Mesenchymal stem cell (in vitro differentiated cells and primary cell): ENCODE results near the gene MRPL55.

Experiments
- DNase-seq: peaks from one replicate; pipeline ENCODE4 v3.0.0-alpha.2; 2013
- H2AFZ ChIP-seq: one replicate; pipeline ENCODE4 v1.6.1; 2013; ENCODE audit warnings: low read depth, mild to moderate bottlenecking, control low read depth, inconsistent platforms, low read length, moderate library complexity
- H2AK5ac ChIP-seq: 2 replicates; pipeline ENCODE4 v1.6.1; 2013; ENCODE audit warnings: low read length, moderate library complexity, mild to moderate bottlenecking, inconsistent platforms; ENCODE audit not compliant: severe bottlenecking
- H2BK120ac ChIP-seq: one replicate; pipeline ENCODE4 v1.6.1; 2013; ENCODE audit warnings: low read depth, mild to moderate bottlenecking, inconsistent platforms, low read length, moderate library complexity
- H2BK12ac ChIP-seq, 2 experiments: one replicate each; pipeline ENCODE4 v1.6.1; 2013; ENCODE audit warnings: inconsistent platforms in 2 of 2, low read length in 2 of 2, mild to moderate bottlenecking in 2 of 2, moderate library complexity in 2 of 2, control low read depth in 1 of 2
- H2BK15ac ChIP-seq: one replicate; pipeline ENCODE4 v1.6.1; 2013; ENCODE audit warnings: mild to moderate bottlenecking, low read depth, inconsistent platforms; ENCODE audit not compliant: poor library complexity, severe bottlenecking
- H2BK5ac ChIP-seq: 2 replicates; pipeline ENCODE4 v1.6.1; 2013; ENCODE audit warnings: low read depth, mild to moderate bottlenecking, low read length, control low read depth, inconsistent platforms; ENCODE audit not compliant: poor library complexity, severe bottlenecking
- H3K14ac ChIP-seq, 2 experiments: one replicate each; pipeline ENCODE4 v1.6.1; 2013; ENCODE audit warnings: inconsistent platforms in 2 of 2, low read length in 2 of 2, control low read depth in 1 of 2, mild to moderate bottlenecking in 1 of 2, moderate library complexity in 1 of 2
- H3K18ac ChIP-seq, 2 experiments: one replicate each; pipeline ENCODE4 v1.6.1; 2013; ENCODE audit warnings: inconsistent platforms in 2 of 2, low read length in 2 of 2, control low read depth in 1 of 2, low read depth in 1 of 2, mild to moderate bottlenecking in 1 of 2
- H3K23ac ChIP-seq, 2 experiments: one replicate each; pipeline ENCODE4 v1.6.1; 2013; ENCODE audit warnings: inconsistent platforms in 2 of 2, low read length in 2 of 2, mild to moderate bottlenecking in 2 of 2, moderate library complexity in 2 of 2, control low read depth in 1 of 2
- H3K27ac ChIP-seq: 2 replicates; pipeline ENCODE4 v1.5.1; 2013; ENCODE audit warnings: mild to moderate bottlenecking, moderate library complexity, low read length, control low read depth, inconsistent platforms; ENCODE audit not compliant: poor library complexity, severe bottlenecking
- H3K27me3 ChIP-seq, 2 experiments: 2 replicates each; pipeline versions ENCODE4 v1.6.1 to v1.7.0; 2013; ENCODE audit warnings: low read length in 2 of 2, mild to moderate bottlenecking in 2 of 2, moderate library complexity in 2 of 2, control low read depth in 1 of 2, inconsistent platforms in 1 of 2; ENCODE audit not compliant: control insufficient read depth in 1 of 2, insufficient read depth in 1 of 2
- H3K36me3 ChIP-seq, 2 experiments: 2 replicates each; pipeline versions ENCODE4 v1.6.1 to v1.7.0; 2013; ENCODE audit warnings: low read length in 2 of 2, control low read depth in 1 of 2, inconsistent platforms in 1 of 2, low read depth in 1 of 2, mild to moderate bottlenecking in 1 of 2; ENCODE audit not compliant: insufficient read depth in 2 of 2, control insufficient read depth in 1 of 2
- H3K4ac ChIP-seq, 2 experiments: one replicate each; pipeline ENCODE4 v1.6.1; 2013; ENCODE audit warnings: inconsistent platforms in 2 of 2, low read length in 2 of 2, mild to moderate bottlenecking in 2 of 2, moderate library complexity in 2 of 2, control low read depth in 1 of 2, low read depth in 1 of 2
- H3K4me1 ChIP-seq: 2 replicates; pipeline ENCODE4 v1.6.1; 2013; ENCODE audit warnings: low read depth, low read length, control low read depth; ENCODE audit not compliant: control insufficient read depth, insufficient read depth
- H3K4me2 ChIP-seq: 2 replicates; pipeline ENCODE4 v1.6.1; 2013; ENCODE audit warnings: low read length, mild to moderate bottlenecking, inconsistent platforms; ENCODE audit not compliant: poor library complexity, severe bottlenecking
- H3K4me3 ChIP-seq, 2 experiments: 2 replicates each; pipeline versions ENCODE4 v1.5.1 to v1.7.0; 2013; ENCODE audit warnings: low read length in 2 of 2, mild to moderate bottlenecking in 2 of 2, control low read depth in 1 of 2, low read depth in 1 of 2; ENCODE audit not compliant: insufficient read depth in 1 of 2
- H3K79me1 ChIP-seq: replicated peaks from 2 replicates; pipeline ENCODE4 v1.6.1; 2013; ENCODE audit warnings: mild to moderate bottlenecking, control low read depth, low read length, inconsistent platforms; ENCODE audit not compliant: poor library complexity, severe bottlenecking
- H3K9ac ChIP-seq: 2 replicates; pipeline ENCODE4 v1.7.0; 2013; ENCODE audit warnings: mild to moderate bottlenecking, low read length, moderate library complexity
- H3K9me3 ChIP-seq: 2 replicates; pipeline ENCODE4 v1.7.0; 2013; ENCODE audit warnings: mild to moderate bottlenecking, low read length; ENCODE audit not compliant: control insufficient read depth
- H4K8ac ChIP-seq: one replicate; pipeline ENCODE4 v1.6.1; 2013; ENCODE audit warnings: inconsistent platforms, mild to moderate bottlenecking, low read length, moderate library complexity
- H4K91ac ChIP-seq: one replicate; pipeline ENCODE4 v1.6.1; 2013; ENCODE audit warnings: mild to moderate bottlenecking, low read length, inconsistent platforms
- WGBS: methylation state at CpG from one replicate; pipeline ENCODE4 v1.1.7; 2013; ENCODE audit warnings: mixed read lengths; 5-methylcytosine and 5-hydroxymethylcytosine counted together

Gene MRPL55

GRCh38 chr1:228089519-228090380 is 19.3 kb downstream of the MRPL55 start:
- Histone ChIP-seq H3K4ac (no peak overlapping the region), H3K27me3 (no peaks in the 10 kb centered on the region), H2AK5ac (no peak overlapping the region), H3K27ac (no peak overlapping the region), H4K8ac (no peak overlapping the region), H3K79me1 (no peaks in the 10 kb centered on the region), H3K23ac (no peak overlapping the region), H2BK12ac (no peak overlapping the region), H2BK15ac (no peak overlapping the region), H2BK5ac (no peak overlapping the region), H3K9ac (peak overlapping the region; percentile 26), H3K4me1 (peaks cover 56% of the 10 kb centered on the region), H3K9me3 (peaks cover 6% of the 10 kb centered on the region), H4K91ac (no peak overlapping the region), H3K18ac (no peak overlapping the region), H3K36me3 (peaks cover 48 to 52% of the 10 kb centered on the region in 2 experiments), H2AFZ (no peak overlapping the region), H3K4me2 (no peak overlapping the region), H3K14ac (no peak overlapping the region), H2BK120ac (no peak overlapping the region), H3K4me3 (peak overlapping the region in 1 of 2 experiments; percentile 22)
- no peak for DNase-seq
- 96% methylated on average over 12 of the region's 12 CpGs for WGBS

DNA sequence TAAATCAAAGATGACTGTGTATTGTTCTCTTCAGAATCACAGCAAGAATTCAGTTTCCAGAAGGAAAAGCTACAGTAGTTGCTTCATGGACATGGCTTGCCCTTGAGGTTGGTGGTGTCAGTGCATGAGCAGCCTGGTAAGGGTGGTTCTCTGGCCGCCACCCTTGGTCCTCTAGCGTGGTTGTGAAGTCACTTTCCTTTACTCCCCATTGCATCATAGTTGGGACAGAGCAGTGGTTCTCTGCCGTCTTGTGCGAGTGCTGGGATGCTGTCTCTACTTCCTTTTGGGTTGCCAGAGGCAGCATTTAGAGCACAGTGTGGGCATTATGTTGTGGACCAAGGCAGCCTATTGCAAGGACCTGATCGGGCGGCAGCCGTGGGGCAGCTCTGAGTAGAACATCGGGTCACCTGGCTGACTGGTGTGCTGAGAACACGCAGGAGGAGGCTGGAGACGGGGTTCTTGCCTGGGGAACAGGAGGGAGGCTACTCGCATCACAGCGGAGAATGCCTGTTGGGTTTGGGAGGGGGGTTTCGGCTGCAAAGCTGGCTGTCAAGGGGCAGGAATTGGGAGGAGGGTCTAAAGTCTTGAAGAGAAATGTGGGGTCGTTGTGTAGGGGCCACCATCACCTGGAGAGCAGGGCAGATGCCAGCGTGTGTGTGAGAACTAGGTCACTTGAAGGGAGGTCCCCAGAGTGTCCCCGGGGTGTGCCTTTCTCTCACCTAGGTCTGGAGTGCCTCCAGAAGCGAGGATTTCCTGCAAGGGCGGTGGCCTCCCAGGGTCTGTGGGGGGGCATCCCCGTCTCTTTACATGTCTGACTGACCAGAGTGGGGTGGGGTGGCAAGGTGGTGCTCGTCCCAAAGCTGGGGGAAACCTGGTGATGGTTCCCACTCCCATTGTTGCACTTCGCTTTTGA is 20.3 kb downstream of the MRPL55 start:
- H2BK15ac ChIP-seq = no peak overlapping the region
- H3K4me1 ChIP-seq = peaks cover 56% of the 10 kb centered on the region
- H3K4me3 ChIP-seq = peak overlapping the region in 1 of 2 experiments; percentile 15
- no peak overlapping the region for H3K4me2 ChIP-seq
- H3K27ac ChIP-seq = no peak overlapping the region
- H3K9ac ChIP-seq = peak overlapping the region; percentile 69
- H3K79me1 ChIP-seq = no peaks in the 10 kb centered on the region
- H3K14ac ChIP-seq = no peak overlapping the region
- WGBS = 95% methylated on average over 21 of the region's 21 CpGs
- H2AFZ ChIP-seq = no peak overlapping the region
- H2BK5ac ChIP-seq = no peak overlapping the region
- no peaks in the 10 kb centered on the region for H3K9me3 ChIP-seq
- no peak overlapping the region for H3K18ac ChIP-seq
- H2BK120ac ChIP-seq = no peak overlapping the region
- no peak overlapping the region for H2BK12ac ChIP-seq
- H3K4ac ChIP-seq = no peak overlapping the region
- no peak overlapping the region for H4K91ac ChIP-seq
- no peak overlapping the region for H3K23ac ChIP-seq
- no peaks in the 10 kb centered on the region for H3K27me3 ChIP-seq
- peak; percentile 23 for DNase-seq
- peaks cover 40 to 44% of the 10 kb centered on the region in 2 experiments for H3K36me3 ChIP-seq
- no peak overlapping the region for H2AK5ac ChIP-seq
- H4K8ac ChIP-seq = no peak overlapping the region

- H2BK5ac ChIP-seq = no peak overlapping the region
- H2AFZ ChIP-seq = no peak overlapping the region
- H3K4me3 ChIP-seq = peak overlapping the region in 1 of 2 experiments; percentile 55
- H3K14ac ChIP-seq = peak overlapping the region in 1 of 2 experiments; percentile 1
- H2BK12ac ChIP-seq = no peak overlapping the region
- H3K4me1 ChIP-seq = peaks cover 54% of the 10 kb centered on the region
- no peak overlapping the region for H3K18ac ChIP-seq
- H2BK120ac ChIP-seq = no peak overlapping the region
- H2BK15ac ChIP-seq = no peak overlapping the region
- H3K36me3 ChIP-seq = peaks cover 34 to 38% of the 10 kb centered on the region in 2 experiments
- no peaks in the 10 kb centered on the region for H3K9me3 ChIP-seq
- no peaks in the 10 kb centered on the region for H3K79me1 ChIP-seq
- H2AK5ac ChIP-seq = no peak overlapping the region
- peak overlapping the region; percentile 30 for H3K27ac ChIP-seq
- H3K23ac ChIP-seq = peak overlapping the region in 1 of 2 experiments; percentile 77
- DNase-seq = peak; percentile 46
- peak overlapping the region; percentile 69 for H3K9ac ChIP-seq
- no peak overlapping the region for H4K8ac ChIP-seq
- WGBS = 63% methylated on average over 7 of the region's 7 CpGs
- H4K91ac ChIP-seq = no peak overlapping the region
- no peaks in the 10 kb centered on the region for H3K27me3 ChIP-seq
- H3K4me2 ChIP-seq = no peak overlapping the region
- H3K4ac ChIP-seq = no peak overlapping the region
Measured at GRCh38 chr1:228087771-228088251, 21.3 kb downstream of the MRPL55 start.
